GM23338 (cell line): ENCODE measurements around the gene MROH7. TPM values are rescaled to one million over a fixed set of nuclear protein-coding genes. Genes with fewer than 3 reads are reported as not detected.

Experiments used
- ATAC-seq: fragments of 200-7000 bp; cut with Tn5 transposase; 3 replicates; pipeline ENCODE4 v1.9.1; 2020
- DNase-seq: peaks from one replicate; pipeline ENCODE4 v3.0.0-alpha.2; 2015; ENCODE audit warnings: low spot score
- H2AFZ ChIP-seq: fragments of 200-600 bp; sonication (generic); 2 replicates; pipeline ENCODE4 v1.8.0; 2016; ENCODE audit warnings: antibody characterized with exemption, mild to moderate bottlenecking, moderate library complexity
- H3F3A ChIP-seq: fragments of 200-600 bp; sonication (generic); replicated peaks from 2 replicates; pipeline ENCODE4 v1.8.0; 2017; ENCODE audit warnings: antibody characterized with exemption, mixed run types, low read depth
- H3K27ac ChIP-seq: fragments of 200-600 bp; sonication (generic); 2 replicates; pipeline ENCODE4 v1.6.1; 2016; ENCODE audit warnings: low read depth
- H3K27me3 ChIP-seq: fragments of 200-600 bp; sonication (generic); 2 replicates; pipeline ENCODE4 v1.8.0; 2016; ENCODE audit warnings: mild to moderate bottlenecking, mixed run types, moderate library complexity; ENCODE audit not compliant: insufficient read depth
- H3K36me3 ChIP-seq: fragments of 200-600 bp; sonication (generic); 2 replicates; pipeline ENCODE4 v1.8.0; 2016; ENCODE audit warnings: mild to moderate bottlenecking; ENCODE audit not compliant: insufficient read depth
- H3K4me1 ChIP-seq: fragments of 200-600 bp; sonication (generic); 2 replicates; pipeline ENCODE4 v1.8.0; 2016; ENCODE audit warnings: mild to moderate bottlenecking, moderate library complexity; ENCODE audit not compliant: insufficient read depth
- H3K4me2 ChIP-seq: fragments of 200-600 bp; sonication (generic); 2 replicates; pipeline ENCODE4 v1.7.1; 2017; ENCODE audit warnings: mixed run types
- H3K4me3 ChIP-seq: fragments of 200-600 bp; sonication (generic); 2 replicates; pipeline ENCODE4 v1.6.1; 2016; ENCODE audit warnings: mixed run types
- H3K79me2 ChIP-seq: fragments of 200-600 bp; sonication (generic); replicated peaks from 2 replicates; pipeline ENCODE4 v1.8.0; 2017; ENCODE audit warnings: mild to moderate bottlenecking; ENCODE audit not compliant: insufficient read depth
- H3K9me2 ChIP-seq: fragments of 200-600 bp; sonication (generic); 2 replicates; pipeline ENCODE4 v1.8.0; 2017; ENCODE audit not compliant: insufficient read depth
- H4K20me1 ChIP-seq: fragments of 200-600 bp; sonication (generic); replicated peaks from 2 replicates; pipeline ENCODE4 v1.8.0; 2017; ENCODE audit warnings: mild to moderate bottlenecking; ENCODE audit not compliant: insufficient read depth
- H3K27ac Mint-ChIP-seq: 2 replicates; pipeline ENCODE4 v1.8.0; 2020; ENCODE audit warnings: inconsistent platforms, mild to moderate bottlenecking, moderate library complexity, mixed read lengths
- H3K27me3 Mint-ChIP-seq: 3 replicates; pipeline ENCODE4 v1.8.0; 2022; ENCODE audit warnings: low read depth, mild to moderate bottlenecking, moderate library complexity, mixed read lengths, inconsistent platforms; ENCODE audit not compliant: insufficient read depth, poor library complexity
- H3K36me3 Mint-ChIP-seq: 3 replicates; pipeline ENCODE4 v1.8.0; 2021; ENCODE audit warnings: low read depth, mild to moderate bottlenecking, inconsistent platforms, moderate library complexity, mixed read lengths
- H3K4me1 Mint-ChIP-seq: 3 replicates; pipeline ENCODE4 v1.8.0; 2020; ENCODE audit warnings: mild to moderate bottlenecking, inconsistent platforms, mixed read lengths
- H3K4me3 Mint-ChIP-seq: 3 replicates; pipeline ENCODE4 v1.8.0; 2021; ENCODE audit warnings: moderate library complexity, mild to moderate bottlenecking, inconsistent platforms, mixed read lengths
- H3K9me3 Mint-ChIP-seq: 3 replicates; pipeline ENCODE4 v1.8.0; 2020; ENCODE audit warnings: moderate library complexity, mild to moderate bottlenecking, inconsistent platforms, mixed read lengths
- CREB1 ChIP-seq: fragments of 250-450 bp; sonication (Bioruptor Pico); IDR thresholded peaks from 2 replicates; pipeline ENCODE4 v1.5.0; 2020; ENCODE audit warnings: low read depth, mild to moderate bottlenecking, moderate library complexity
- EZH2 ChIP-seq: fragments of 200-600 bp; sonication (generic); IDR thresholded peaks from one replicate; pipeline ENCODE4 v1.8.0; 2017; ENCODE audit warnings: antibody characterized with exemption, mild to moderate bottlenecking, low read depth; ENCODE audit not compliant: unreplicated experiment
- EZH2phosphoT487 ChIP-seq: fragments of 200-600 bp; sonication (generic); IDR thresholded peaks from one replicate; pipeline ENCODE4 v1.8.1; 2018; ENCODE audit warnings: antibody characterized with exemption; ENCODE audit not compliant: unreplicated experiment
- JUNB ChIP-seq: IDR thresholded peaks from one replicate; pipeline ENCODE4 v1.6.1; 2016; ENCODE audit warnings: antibody characterized with exemption; ENCODE audit not compliant: unreplicated experiment
- NANOG ChIP-seq: IDR thresholded peaks from 2 replicates; pipeline ENCODE4 v1.6.1; 2016; ENCODE audit warnings: antibody characterized with exemption, borderline replicate concordance
- POLR2AphosphoS5 ChIP-seq: IDR thresholded peaks from 2 replicates; pipeline ENCODE4 v1.6.1; 2016; ENCODE audit warnings: antibody characterized with exemption, low read depth
- REST ChIP-seq: IDR thresholded peaks from one replicate; pipeline ENCODE4 v1.6.1; 2018; ENCODE audit warnings: antibody characterized with exemption; ENCODE audit not compliant: unreplicated experiment
- STAT1 ChIP-seq: IDR thresholded peaks from one replicate; pipeline ENCODE4 v1.6.1; 2016; ENCODE audit warnings: antibody characterized with exemption; ENCODE audit not compliant: unreplicated experiment
- ZNF331 ChIP-seq: fragments of 250-450 bp; sonication (Bioruptor Pico); IDR thresholded peaks from 2 replicates; pipeline ENCODE4 v1.5.0; 2020; ENCODE audit warnings: low read depth, mild to moderate bottlenecking, moderate library complexity
- polyA plus RNA-seq: library from polyadenylated mRNA; unstranded; fragments of >200 nt; fragmentation: Nextera tagmentation; extraction: Ambion mirVana; gene quantifications from 2 replicates; pipeline ENCODE4 v1.2.1, GENCODE V29; 2016
- total RNA-seq: library from RNA; depleted of rRNA; stranded (reverse); fragments of >200 nt; shearing (Covaris generic); gene quantifications from 2 replicates; pipeline ENCODE4 v1.2.3, GENCODE V29; 2014
- TF ChIP-seq, protein P1 (sequence below), 2 experiments: fragments of 200-600 bp in 1 of 2; sonication (generic) in 1 of 2; conservative IDR thresholded peaks; 2 replicates each; pipeline versions ENCODE4 v1.5.1 to v1.6.1; 2016 to 2017; ENCODE audit warnings: antibody characterized with exemption in 2 of 2, low read depth in 2 of 2, mild to moderate bottlenecking in 2 of 2, moderate library complexity in 1 of 2
- TF ChIP-seq, protein P2 (sequence below): IDR thresholded peaks from 2 replicates; pipeline ENCODE4 v1.6.1; 2016; ENCODE audit warnings: antibody characterized with exemption

The MROH7 gene
- total and polyA plus RNA-seq, 2 experiments from 2014 or later = 0.17 TPM; not detected in 1

DNA sequence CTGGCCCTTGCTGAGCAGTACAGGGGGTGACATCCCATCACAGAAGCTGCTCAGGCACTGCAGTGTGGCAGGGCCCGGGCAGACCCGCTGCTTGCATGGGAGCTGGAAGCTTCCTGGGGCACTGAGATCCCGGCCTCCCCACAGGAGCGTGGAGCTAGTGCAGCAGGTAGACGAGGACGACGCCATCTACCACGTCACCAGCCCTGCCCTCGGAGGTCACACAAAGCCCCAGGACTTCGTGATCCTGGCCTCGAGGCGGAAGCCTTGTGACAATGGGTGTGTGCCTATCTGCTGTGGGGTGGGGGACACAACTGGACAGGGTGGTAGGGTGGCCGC is 34.6 kb upstream of the MROH7 start (continued):
- TF ChIP-seq, protein P1, sequence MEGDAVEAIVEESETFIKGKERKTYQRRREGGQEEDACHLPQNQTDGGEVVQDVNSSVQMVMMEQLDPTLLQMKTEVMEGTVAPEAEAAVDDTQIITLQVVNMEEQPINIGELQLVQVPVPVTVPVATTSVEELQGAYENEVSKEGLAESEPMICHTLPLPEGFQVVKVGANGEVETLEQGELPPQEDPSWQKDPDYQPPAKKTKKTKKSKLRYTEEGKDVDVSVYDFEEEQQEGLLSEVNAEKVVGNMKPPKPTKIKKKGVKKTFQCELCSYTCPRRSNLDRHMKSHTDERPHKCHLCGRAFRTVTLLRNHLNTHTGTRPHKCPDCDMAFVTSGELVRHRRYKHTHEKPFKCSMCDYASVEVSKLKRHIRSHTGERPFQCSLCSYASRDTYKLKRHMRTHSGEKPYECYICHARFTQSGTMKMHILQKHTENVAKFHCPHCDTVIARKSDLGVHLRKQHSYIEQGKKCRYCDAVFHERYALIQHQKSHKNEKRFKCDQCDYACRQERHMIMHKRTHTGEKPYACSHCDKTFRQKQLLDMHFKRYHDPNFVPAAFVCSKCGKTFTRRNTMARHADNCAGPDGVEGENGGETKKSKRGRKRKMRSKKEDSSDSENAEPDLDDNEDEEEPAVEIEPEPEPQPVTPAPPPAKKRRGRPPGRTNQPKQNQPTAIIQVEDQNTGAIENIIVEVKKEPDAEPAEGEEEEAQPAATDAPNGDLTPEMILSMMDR (conservative IDR thresholded peaks at IDR 0.05; ENCODE audit: low read depth in 2 of 2) = no peak
- no peak for TF ChIP-seq POLR2AphosphoS5
- TF ChIP-seq CREB1 (CRISPR knock-in tag) = no peak
- TF ChIP-seq REST = no peak
- TF ChIP-seq ZNF331 (CRISPR knock-in tag) = no peak
- TF ChIP-seq STAT1 = no peak
- TF ChIP-seq, protein P2, sequence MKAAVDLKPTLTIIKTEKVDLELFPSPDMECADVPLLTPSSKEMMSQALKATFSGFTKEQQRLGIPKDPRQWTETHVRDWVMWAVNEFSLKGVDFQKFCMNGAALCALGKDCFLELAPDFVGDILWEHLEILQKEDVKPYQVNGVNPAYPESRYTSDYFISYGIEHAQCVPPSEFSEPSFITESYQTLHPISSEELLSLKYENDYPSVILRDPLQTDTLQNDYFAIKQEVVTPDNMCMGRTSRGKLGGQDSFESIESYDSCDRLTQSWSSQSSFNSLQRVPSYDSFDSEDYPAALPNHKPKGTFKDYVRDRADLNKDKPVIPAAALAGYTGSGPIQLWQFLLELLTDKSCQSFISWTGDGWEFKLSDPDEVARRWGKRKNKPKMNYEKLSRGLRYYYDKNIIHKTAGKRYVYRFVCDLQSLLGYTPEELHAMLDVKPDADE = no peak

- no peak overlapping the region for H3K27ac Mint-ChIP-seq
- no peak overlapping the region for H3K4me3 Mint-ChIP-seq
- Histone ChIP-seq H3F3A (no peaks in the 10 kb centered on the region), H3K9me2 (no peaks in the 10 kb centered on the region), H3K79me2 (no peaks in the 10 kb centered on the region), H2AFZ (no peak overlapping the region), H3K4me2 (no peak overlapping the region), H3K27ac (no peak overlapping the region), H3K4me3 (no peak overlapping the region), H3K36me3 (no peaks in the 10 kb centered on the region), H3K4me1 (peaks cover 4% of the 10 kb centered on the region; the same call in 1 of the 2 replicates), H4K20me1 (no peaks in the 10 kb centered on the region), H3K27me3 (no peaks in the 10 kb centered on the region)
- peaks cover 30% of the 10 kb centered on the region for H3K4me1 Mint-ChIP-seq
- no peak for DNase-seq
- no peaks in the 10 kb centered on the region for H3K36me3 Mint-ChIP-seq
- H3K9me3 Mint-ChIP-seq = no peaks in the 10 kb centered on the region
- peak; percentile 22 for ATAC-seq
- peaks cover 15% of the 10 kb centered on the region for H3K27me3 Mint-ChIP-seq
- no peak for TF ChIP-seq POLR2AphosphoS5
- TF ChIP-seq EZH2phosphoT487 = no peak
- no peak for TF ChIP-seq REST
- no peak for TF ChIP-seq EZH2
- no peak for TF ChIP-seq CREB1 (CRISPR knock-in tag)
- no peak for TF ChIP-seq STAT1
- TF ChIP-seq JUNB = no peak
- TF ChIP-seq, protein P1 (conservative IDR thresholded peaks at IDR 0.05; ENCODE audit: low read depth in 2 of 2) = no peak
- no peak for TF ChIP-seq NANOG
- no peak for TF ChIP-seq ZNF331 (CRISPR knock-in tag)
These were observed 33.6 kb upstream of the MROH7 start for GRCh38 chr1:54607821-54608565.
